ENCODE measurements around the gene IGFBP7.

IGFBP7 gene

DNA sequence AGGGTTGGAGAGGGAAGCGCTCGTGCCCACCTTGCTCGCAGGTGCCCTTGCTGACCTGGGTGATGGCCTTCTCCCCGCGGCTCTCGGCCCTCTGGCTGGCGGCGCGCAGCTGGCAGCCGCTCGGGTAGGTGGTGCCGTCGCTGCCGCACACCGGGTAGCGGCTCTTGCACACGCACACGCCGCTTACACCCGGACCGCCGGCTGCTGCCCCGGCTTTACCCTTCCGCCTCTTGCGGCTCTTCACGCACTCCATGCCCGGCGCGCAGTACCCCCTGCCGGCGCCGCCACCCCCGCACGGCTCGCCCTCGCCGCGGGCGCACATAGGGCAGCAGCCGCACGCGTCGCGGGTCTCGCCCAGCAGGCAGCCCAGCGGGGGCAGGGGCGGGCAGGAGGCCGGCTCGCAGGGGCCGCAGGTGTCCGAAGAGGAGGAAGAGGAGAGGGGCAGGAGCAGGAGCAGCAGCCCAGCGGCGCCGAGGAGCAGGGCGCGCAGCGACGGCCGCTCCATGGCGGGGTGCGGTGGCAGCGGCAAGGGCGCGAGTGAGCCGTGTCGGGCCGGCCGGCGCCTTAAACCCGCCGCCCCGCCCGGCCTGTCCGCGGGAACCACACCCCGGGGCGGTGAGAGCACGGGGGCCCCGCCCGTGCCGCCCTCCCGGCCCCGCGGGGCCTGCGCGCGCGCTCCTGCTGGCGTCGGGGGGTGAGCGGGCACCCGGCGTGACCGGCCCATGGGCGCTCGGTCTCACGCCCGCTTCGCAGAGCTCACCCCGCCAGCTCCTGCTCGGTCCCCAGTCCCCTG is at the start of gene IGFBP7:
Gene IGFBP7, minus strand, starts transcription at position 539 of the 793 bp plus-strand sequence. Its CDS starts 34 bp downstream, at position 505.
- FAIRE-seq = no peak

DNA sequence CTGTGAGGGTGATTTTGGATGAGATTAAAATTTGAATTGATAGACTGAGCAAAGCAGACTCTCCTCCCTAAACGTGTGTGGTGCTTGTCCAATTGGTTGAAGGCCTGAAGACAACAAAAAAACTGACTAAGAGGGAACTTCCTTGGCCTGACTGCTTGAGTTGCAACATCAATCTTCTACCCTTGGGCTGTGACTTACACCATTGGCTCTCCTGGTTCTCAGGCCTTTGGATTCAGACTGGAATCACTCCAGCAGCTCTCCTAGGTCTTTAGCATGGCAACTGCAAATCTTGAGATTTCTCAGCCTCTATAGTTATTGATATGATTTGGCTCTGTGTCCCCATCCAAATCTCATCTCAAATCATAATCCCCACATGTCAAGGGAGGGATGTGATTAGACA is 49.7 kb upstream of the IGFBP7 start:
- no peak for FAIRE-seq

DNA sequence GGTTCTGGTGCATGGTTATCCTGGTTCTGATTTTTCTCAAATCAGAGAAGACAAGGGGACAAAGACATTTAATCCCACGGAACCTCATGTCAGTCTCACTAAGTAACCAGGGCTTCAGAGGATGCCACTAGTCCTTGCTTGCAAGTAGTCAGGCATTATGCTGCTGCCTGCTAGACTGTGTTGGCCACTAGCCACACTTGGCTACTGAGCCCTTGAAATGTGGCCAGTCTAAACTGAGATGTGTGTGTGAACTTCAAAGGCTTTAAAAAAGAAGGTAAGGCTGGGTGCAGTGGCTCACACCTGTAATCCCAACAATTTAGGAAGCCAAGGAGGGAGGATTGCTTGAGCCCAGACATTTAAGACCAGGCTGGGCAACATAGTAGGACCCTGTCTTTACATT is 48.6 kb upstream of the IGFBP7 start:
- FAIRE-seq = no peak

DNA sequence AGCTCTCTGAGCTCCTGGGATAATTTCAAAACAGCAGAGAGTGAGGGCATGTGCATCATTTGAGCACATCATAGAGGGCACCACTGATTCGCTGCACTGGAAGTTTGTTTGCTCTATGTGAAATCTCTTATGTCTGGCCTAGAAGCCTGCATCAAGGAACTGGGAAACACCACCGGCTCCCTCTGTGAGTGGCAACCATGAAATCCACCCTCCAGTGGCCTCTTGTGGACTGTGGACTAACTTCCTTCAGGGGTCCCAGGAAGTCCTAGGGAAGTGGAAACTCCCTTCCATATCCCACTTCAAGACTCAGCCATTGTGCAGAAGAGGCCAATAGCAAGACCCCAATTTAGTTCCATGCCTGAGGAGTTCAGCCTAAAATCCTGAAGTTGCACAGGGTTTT is 48.0 kb upstream of the IGFBP7 start:
- no peak for FAIRE-seq

DNA sequence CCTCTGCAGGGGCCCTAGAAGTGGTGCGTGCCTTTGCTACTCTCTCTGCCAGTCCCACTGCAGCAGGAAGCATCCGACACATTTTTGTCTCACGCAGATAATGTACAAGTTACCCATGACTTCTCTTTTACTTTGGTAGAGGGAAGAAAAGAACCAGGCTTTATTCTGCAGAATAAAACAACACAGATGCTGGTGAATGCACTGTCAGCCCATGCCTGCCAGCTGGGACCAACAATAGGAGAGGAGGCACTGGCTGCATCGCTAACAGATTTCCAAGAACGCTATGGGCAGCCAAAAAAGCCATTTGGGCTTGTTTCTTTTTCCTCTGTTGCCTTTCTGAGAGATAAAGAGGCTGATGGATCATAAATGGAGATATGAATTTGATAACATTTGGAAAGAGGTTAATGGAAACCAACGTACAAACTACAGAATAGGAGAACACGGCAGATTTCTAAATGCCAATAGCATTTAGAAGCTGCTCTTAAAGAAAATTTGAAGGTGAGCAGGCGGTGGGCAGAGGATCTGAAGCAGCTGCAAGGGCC is 47.5 kb upstream of the IGFBP7 start:
- FAIRE-seq = no peak

DNA sequence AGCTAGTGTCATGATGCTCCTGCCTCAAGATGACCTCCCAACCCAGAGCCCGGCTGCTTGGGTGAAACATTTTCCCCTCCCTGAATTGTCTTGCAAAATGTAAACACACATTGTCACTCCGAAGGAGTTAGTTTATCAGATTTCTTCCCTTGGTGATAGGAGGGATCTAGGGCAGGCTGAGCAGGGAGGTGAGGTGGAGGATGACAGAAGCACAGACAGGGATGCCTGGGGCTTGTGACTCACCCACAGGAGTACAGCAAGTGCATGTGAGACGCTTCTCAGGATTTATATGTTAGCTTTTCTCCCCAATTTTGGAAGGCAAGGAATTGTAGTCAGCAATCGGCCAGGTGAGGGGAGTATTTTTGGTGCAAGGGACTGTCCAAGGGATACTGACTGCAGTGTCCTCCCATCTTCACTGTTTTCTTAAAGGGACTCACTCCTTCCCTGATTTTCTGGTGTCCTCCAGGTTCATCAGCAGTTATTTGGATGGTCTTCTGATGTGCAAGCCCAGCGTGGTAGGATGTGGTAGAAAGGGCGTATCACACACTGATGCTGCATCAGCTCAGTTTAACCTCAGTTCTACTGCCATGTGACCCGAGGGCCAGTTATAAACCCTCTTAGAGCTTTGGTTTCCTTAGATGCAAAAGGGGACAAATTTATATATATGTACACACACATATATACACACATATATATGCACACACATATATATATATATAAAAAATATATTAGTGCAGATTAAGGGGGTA is 46.2 kb upstream of the IGFBP7 start:
- no peak for FAIRE-seq

DNA sequence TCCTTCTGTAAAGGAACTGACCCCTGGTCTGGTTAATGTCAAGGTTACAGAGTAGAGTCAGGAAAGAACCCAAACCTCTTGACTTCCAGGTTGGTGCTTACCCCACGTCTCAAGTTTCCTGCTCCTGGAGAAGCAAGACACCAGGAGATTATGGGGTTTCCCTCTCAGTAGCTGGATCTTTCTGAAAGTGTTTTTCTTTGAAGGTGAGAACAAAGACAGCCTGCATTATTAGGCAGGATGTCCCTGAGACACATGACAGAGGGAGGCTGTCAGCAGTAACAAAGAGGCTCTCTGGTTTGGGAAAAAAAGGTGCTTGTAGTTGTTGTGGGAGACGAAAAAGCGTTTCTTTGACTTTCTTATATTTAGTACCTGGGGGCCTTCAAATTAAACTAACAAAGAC is 44.7 kb upstream of the IGFBP7 start:
- FAIRE-seq = no peak

- FAIRE-seq = no peak
Measured at GRCh38 chr4:57154191-57154590, 44.0 kb upstream of the IGFBP7 start.

DNA sequence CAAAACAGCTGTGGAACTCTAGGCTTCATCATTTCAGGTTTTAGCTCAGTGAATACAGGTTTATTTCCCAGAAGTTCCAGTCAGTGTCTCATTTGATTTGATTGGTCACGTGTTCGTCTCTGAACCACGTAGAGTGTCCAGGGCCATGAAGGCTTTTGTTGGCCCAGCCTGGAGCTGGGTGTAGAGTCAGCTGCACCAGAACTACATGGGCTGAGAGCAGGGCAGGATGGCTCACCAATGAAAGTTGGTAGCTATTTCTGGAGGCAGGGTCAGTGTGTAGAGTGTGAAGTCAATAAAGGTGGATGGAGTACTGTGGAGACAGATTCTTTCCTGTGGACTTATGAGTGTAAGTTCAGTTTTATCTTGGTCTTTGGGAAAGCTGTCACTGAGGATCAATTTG is 43.0 kb upstream of the IGFBP7 start:
- no peak for FAIRE-seq

DNA sequence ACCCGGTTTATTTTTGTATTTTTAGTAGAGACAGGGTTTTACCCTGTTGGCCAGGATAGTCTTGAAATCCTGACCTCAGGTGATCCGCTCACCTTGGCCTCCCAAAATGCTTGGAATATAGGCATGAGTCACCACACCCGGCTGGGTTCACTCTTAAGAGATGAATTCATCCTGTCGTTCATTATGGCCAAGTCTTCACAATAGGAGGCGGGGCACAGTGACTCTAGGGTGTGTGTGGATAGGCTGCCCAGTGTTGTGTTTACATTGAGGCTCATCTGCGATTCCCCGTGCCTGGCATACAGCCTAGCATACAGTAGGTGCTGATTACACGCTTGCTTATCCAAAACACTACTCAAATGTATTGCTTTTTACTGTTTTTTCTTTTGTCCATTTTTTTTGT is 41.3 kb upstream of the IGFBP7 start:
- no peak for FAIRE-seq

- FAIRE-seq = no peak
Measured at GRCh38 chr4:57149833-57150232, 39.6 kb upstream of the IGFBP7 start.

- no peak for FAIRE-seq
Measured at GRCh38 chr4:57148831-57149505, 38.8 kb upstream of the IGFBP7 start.

GRCh38 chr4:57148177-57148576 is 38.0 kb upstream of the IGFBP7 start:
- FAIRE-seq = no peak

DNA sequence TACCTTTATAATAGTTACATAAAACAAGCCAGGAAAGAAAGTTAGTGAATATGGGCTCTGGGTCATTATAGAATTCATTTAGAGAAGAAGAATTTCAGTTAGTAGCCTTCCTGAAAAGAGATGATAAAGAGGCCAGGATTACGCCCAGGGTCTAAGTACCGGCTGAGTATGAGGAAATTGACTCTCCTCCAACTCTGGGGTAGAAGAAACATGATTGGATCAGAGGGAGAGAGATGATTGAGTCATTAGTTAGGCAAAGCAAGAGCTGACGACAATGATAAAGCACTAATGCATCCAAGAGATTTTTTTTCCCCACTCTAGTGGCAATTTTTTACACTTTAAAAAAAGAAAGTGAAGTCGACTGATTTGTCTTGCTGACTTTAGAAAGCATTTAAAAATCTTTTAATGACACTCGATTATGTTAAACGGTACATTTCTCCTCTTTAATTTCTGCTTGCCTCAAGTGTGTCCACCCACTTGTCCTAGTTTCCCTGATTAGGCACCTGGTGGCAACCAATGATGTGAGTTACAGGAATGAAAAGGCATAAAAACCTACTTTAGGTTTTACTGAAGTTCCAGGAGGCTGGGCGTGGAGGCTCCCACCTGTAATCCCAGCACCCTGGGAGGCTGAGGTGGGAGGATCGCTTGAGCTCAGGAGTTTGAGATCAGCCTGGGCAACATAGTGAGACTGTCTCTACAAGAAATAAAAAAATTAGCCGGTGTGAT is 37.3 kb upstream of the IGFBP7 start:
- no peak for FAIRE-seq

DNA sequence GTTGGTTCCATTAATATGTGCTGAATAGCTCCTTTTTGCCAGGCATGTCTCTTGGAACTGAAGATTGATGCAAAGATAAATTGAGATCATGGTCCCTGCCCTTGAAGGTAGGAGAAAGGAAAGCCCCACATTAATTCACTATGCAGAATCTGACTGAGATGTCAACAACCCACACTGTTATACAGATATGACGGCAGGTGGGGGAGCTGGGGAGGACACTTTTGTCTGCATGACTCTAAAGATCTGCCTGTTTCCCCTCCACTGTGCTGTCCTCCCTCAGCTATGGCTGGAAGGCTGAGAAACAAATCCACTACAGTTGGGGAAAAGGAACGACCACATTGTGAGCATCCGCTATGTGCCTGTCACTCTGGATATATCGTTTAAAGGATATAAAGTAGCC is 36.3 kb upstream of the IGFBP7 start:
- no peak for FAIRE-seq

GRCh38 chr4:57144466-57144865 is 34.3 kb upstream of the IGFBP7 start:
- no peak for FAIRE-seq

DNA sequence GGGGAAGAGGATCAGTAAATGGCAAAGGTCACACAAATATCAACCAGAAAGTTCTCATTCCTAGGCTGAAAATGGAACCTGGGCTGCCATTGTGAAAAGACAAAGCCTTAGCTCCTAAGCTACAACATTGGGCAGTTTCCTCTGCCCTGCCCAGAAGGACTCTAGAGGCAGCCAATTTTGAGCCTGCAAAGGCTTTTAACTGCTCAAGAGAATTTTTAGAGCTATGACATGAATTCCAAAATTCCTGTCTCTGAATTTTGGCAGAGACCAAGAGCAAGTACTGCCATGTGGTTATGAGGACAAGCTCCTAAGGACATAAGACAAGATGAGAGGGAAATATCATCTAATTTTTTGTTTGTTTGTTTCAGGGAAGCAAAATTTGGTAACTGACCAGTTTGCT is 29.6 kb upstream of the IGFBP7 start:
- no peak for FAIRE-seq

DNA sequence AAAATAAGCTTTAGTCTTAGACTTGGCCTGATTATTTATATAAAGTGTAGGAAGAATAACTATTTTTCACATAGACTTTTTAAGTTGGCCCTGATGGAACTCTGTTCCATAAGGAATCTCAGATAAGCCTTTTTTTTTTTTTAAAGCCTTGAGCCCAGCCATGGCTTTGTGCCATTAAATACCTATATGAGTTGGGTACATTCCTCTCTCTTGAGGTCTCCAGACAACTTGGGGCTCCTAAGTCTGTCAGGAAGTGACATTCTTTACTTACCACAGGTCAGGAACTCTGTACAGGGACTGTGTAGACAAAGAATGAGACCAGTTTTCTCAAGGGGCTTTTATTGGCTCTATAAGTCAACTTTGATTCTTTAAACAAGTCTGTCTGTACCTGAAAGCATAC is 27.1 kb upstream of the IGFBP7 start:
- no peak for FAIRE-seq

GRCh38 chr4:57136281-57136680 is 26.1 kb upstream of the IGFBP7 start:
- FAIRE-seq = no peak

- no peak for FAIRE-seq
Measured at GRCh38 chr4:57132743-57133137, 22.6 kb upstream of the IGFBP7 start.

DNA sequence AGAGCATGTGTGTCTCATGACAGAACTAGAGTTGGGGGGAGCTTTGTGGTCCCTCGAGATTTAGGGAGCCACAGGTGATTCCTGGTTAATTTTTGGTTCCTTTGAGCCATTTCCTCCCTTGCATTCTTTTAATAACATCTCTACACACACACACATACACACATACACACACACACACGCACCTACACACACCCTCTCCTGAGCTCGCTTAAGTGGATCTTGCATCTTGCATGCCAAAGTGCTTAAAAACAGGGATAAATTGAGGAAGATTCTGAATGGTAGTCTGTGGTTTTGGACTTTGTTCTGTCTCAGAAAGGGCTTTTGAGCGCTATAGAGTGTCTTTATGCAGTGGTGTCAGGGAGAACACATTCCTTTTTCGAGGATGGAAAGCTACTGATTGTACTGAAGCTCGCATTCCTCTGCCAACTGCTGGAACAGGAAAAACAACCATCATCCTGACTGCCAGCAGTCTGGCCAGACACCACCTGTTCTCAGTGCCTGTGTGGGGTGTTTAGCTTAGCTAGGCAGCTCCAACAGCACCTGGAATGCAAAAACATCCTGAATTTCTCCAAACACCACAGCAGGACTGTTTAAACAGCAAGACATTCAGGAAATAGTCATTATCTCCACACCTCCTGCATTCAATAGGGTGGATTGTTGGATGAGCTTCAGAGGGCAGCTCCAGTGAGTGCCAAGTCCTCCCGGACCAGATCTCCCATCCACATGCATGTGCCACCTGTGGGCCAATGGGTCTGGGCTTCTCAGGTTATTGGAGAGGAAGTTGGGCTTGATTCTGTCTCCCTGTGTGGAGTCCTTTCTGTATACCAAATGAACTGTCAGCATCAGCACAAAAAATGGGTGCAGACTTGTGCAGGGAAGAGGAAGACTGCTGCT is 21.9 kb upstream of the IGFBP7 start:
- no peak for FAIRE-seq

GRCh38 chr4:57129477-57129876 is 19.3 kb upstream of the IGFBP7 start:
- FAIRE-seq = no peak

Data from G401.6 (cell line).